Measurements from ENCODE around the gene CCL7. TPM values are rescaled to one million over a fixed set of nuclear protein-coding genes. Genes with fewer than 3 reads are reported as not detected.

Gene CCL7
- polyA plus RNA-seq, 4 donors: 0.15 TPM; not detected in 3

GRCh38 chr17:34312080-34312479, 42.1 kb downstream of the CCL7 start:
- DNase-seq: peak in 1 of 2 donors; percentile 7
- Histone ChIP-seq H3K27ac (ENCODE audit: low read depth in 1 of 3, low read length in 2 of 3) (peak overlapping the region in 1 of 3 donors; percentile 46), H3K4me1 (ENCODE audit: control insufficient read depth in 3 of 3, insufficient read depth in 2 of 3, low read depth in 1 of 3, low read length in 2 of 3) (no peaks in the 10 kb centered on the region), H3K36me3 (ENCODE audit: control insufficient read depth in 3 of 3, insufficient read depth in 2 of 3, low read depth in 1 of 3, low read length in 3 of 3) (no peaks in the 10 kb centered on the region), H3K4me3 (ENCODE audit: low read depth in 1 of 3, low read length in 3 of 3) (no peak overlapping the region), H3K27me3 (ENCODE audit: control insufficient read depth in 3 of 3, insufficient read depth in 3 of 3, low read length in 3 of 3) (peaks cover 0 to 3% (median 0%) of the 10 kb centered on the region in 3 donors), H3K9me3 (ENCODE audit: control insufficient read depth in 2 of 2, insufficient read depth in 1 of 2, low read depth in 1 of 2, low read length in 1 of 2) (no peaks in the 10 kb centered on the region)
- no peak for FAIRE-seq
- WGBS, 3 donors: 28 to 40% (median 29%) methylated on average over 5 of the region's 5 CpGs

GRCh38 chr17:34313164-34313563, 43.1 kb downstream of the CCL7 start:
- WGBS, 3 donors: 78 to 88% (median 79%) methylated on average over 4 of the region's 4 CpGs
- H3K27ac ChIP-seq (ENCODE audit: low read depth in 1 of 3, low read length in 2 of 3): peak overlapping the region in 1 of 3 donors; percentile 46

GRCh38 chr17:34314279-34314678, 44.3 kb downstream of the CCL7 start:
- peaks cover 0 to 3% (median 0%) of the 10 kb centered on the region in 3 donors for H3K27me3 ChIP-seq (ENCODE audit: control insufficient read depth in 3 of 3, insufficient read depth in 3 of 3, low read length in 3 of 3)
- no peak for DNase-seq
- H3K9me3 ChIP-seq (ENCODE audit: control insufficient read depth in 2 of 2, insufficient read depth in 1 of 2, low read depth in 1 of 2, low read length in 1 of 2): no peaks in the 10 kb centered on the region
- no peak overlapping the region for H3K4me3 ChIP-seq (ENCODE audit: low read depth in 1 of 3, low read length in 3 of 3)
- no peaks in the 10 kb centered on the region for H3K36me3 ChIP-seq (ENCODE audit: control insufficient read depth in 3 of 3, insufficient read depth in 2 of 3, low read depth in 1 of 3, low read length in 3 of 3)
- no peak for FAIRE-seq
- 49 to 75% (median 53%) methylated on average over 4 of the region's 4 CpGs for WGBS, 3 donors
- peak overlapping the region in 1 of 3 donors; percentile 60 for H3K27ac ChIP-seq (ENCODE audit: low read depth in 1 of 3, low read length in 2 of 3)
- H3K4me1 ChIP-seq (ENCODE audit: control insufficient read depth in 3 of 3, insufficient read depth in 2 of 3, low read depth in 1 of 3, low read length in 2 of 3): no peaks in the 10 kb centered on the region

More at GRCh38 chr17:34313164-34313563, 43.1 kb downstream of the CCL7 start:
- Histone ChIP-seq H3K4me1 (ENCODE audit: control insufficient read depth in 3 of 3, insufficient read depth in 2 of 3, low read depth in 1 of 3, low read length in 2 of 3) (no peaks in the 10 kb centered on the region), H3K4me3 (ENCODE audit: low read depth in 1 of 3, low read length in 3 of 3) (no peak overlapping the region), H3K27me3 (ENCODE audit: control insufficient read depth in 3 of 3, insufficient read depth in 3 of 3, low read length in 3 of 3) (peaks cover 0 to 3% (median 0%) of the 10 kb centered on the region in 3 donors), H3K36me3 (ENCODE audit: control insufficient read depth in 3 of 3, insufficient read depth in 2 of 3, low read depth in 1 of 3, low read length in 3 of 3) (no peaks in the 10 kb centered on the region), H3K9me3 (ENCODE audit: control insufficient read depth in 2 of 2, insufficient read depth in 1 of 2, low read depth in 1 of 2, low read length in 1 of 2) (no peaks in the 10 kb centered on the region)
- FAIRE-seq (no peak), DNase-seq (no peak)

GRCh38 chr17:34318474-34318873, 48.5 kb downstream of the CCL7 start:
- Histone ChIP-seq H3K27me3 (ENCODE audit: control insufficient read depth in 3 of 3, insufficient read depth in 3 of 3, low read length in 3 of 3) (no peaks in the 10 kb centered on the region), H3K4me1 (ENCODE audit: control insufficient read depth in 3 of 3, insufficient read depth in 2 of 3, low read depth in 1 of 3, low read length in 2 of 3) (no peaks in the 10 kb centered on the region), H3K36me3 (ENCODE audit: control insufficient read depth in 3 of 3, insufficient read depth in 2 of 3, low read depth in 1 of 3, low read length in 3 of 3) (no peaks in the 10 kb centered on the region), H3K4me3 (ENCODE audit: low read depth in 1 of 3, low read length in 3 of 3) (no peak overlapping the region), H3K27ac (ENCODE audit: low read depth in 1 of 3, low read length in 2 of 3) (no peak overlapping the region), H3K9me3 (ENCODE audit: control insufficient read depth in 2 of 2, insufficient read depth in 1 of 2, low read depth in 1 of 2, low read length in 1 of 2) (no peaks in the 10 kb centered on the region)
- DNase-seq (no peak), FAIRE-seq (no peak)
- 71 to 76% (median 75%) methylated on average over 3 of the region's 3 CpGs for WGBS, 3 donors

- no peaks in the 10 kb centered on the region for H3K9me3 ChIP-seq (ENCODE audit: control insufficient read depth in 2 of 2, insufficient read depth in 1 of 2, low read depth in 1 of 2, low read length in 1 of 2)
- FAIRE-seq: no peak
- H3K4me3 ChIP-seq (ENCODE audit: low read depth in 1 of 3, low read length in 3 of 3): no peak within 1 kb of the TSS
- H3K27ac ChIP-seq (ENCODE audit: low read depth in 1 of 3, low read length in 2 of 3): peak within 1 kb of the TSS in 1 of 3 donors; percentile 14
- H3K4me1 ChIP-seq (ENCODE audit: control insufficient read depth in 3 of 3, insufficient read depth in 2 of 3, low read depth in 1 of 3, low read length in 2 of 3): no peaks in the 10 kb centered on the region
- no peaks in the 10 kb centered on the region for H3K27me3 ChIP-seq (ENCODE audit: control insufficient read depth in 3 of 3, insufficient read depth in 3 of 3, low read length in 3 of 3)
- WGBS, 3 donors: 17 to 44% (median 30%) methylated on average over 2 of the region's 2 CpGs
- no peak for DNase-seq
- no peaks in the 10 kb centered on the region for H3K36me3 ChIP-seq (ENCODE audit: control insufficient read depth in 3 of 3, insufficient read depth in 2 of 3, low read depth in 1 of 3, low read length in 3 of 3)
Observed at GRCh38 chr17:34319039-34319483, 49.0 kb downstream of the CCL7 start, which contains the start of gene CCL8. Gene CCL8 (plus strand): TSS chr17:34319435. CDS start chr17:34319502, 67 bp downstream.

Other genes with a start within 250 kb of the CCL7 start
- gene CCL2, start 14.9 kb upstream of the CCL7 start, polyA plus RNA-seq: 10 to 100 TPM in 3 of 4 donors, 1 to 10 TPM in 1; 6.0 to 29.2 (median 21.4) TPM
- 10 to 100 TPM in 1 of 4 donors, under 1 TPM in 2, not detected in 1; 0.43 to 12.4 (median 0.45) TPM for gene CCL11, start 15.5 kb downstream of the CCL7 start, polyA plus RNA-seq
- 10 to 100 TPM in 1 of 4 donors, under 1 TPM in 3; 0.30 to 10.5 (median 0.56) TPM for gene CCL8, start 49.2 kb downstream of the CCL7 start, polyA plus RNA-seq
- gene CCL13, start 86.3 kb downstream of the CCL7 start, polyA plus RNA-seq: 1 to 10 TPM in 2 of 4 donors, under 1 TPM in 1, not detected in 1; 0.07 to 7.6 (median 1.6) TPM
- not detected for gene CCL1, start 93.0 kb downstream of the CCL7 start, polyA plus RNA-seq